ENCODE results near the gene WASF1. TPM values are rescaled to one million over a fixed set of nuclear protein-coding genes. Genes with fewer than 3 reads are reported as not detected.

The WASF1 gene
- polyA plus RNA-seq, 2 of the 4 experiments (the other 2 are of a cell fraction) = 12.8 to 21.0 TPM

- ChIA-PET POLR2A (no interaction called here), CTCF (no interaction called here)
- Histone ChIP-seq H3K9me3 (no peaks in the 10 kb centered on the region), H3K4me1 (no peaks in the 10 kb centered on the region), H3K4me3 (no peak overlapping the region), H3K27ac (no peak overlapping the region), H3K4me2 (no peak overlapping the region)
- DNase-seq (ENCODE audit: low read depth in 1 of 2, low spot score in 1 of 2) = no peak
- ATAC-seq = no peak
- no peak for FAIRE-seq
- TF ChIP-seq BCL3 (IDR thresholded peaks at IDR 0.05) = no peak
- no peak for TF ChIP-seq USF2 (IDR thresholded peaks at IDR 0.05)
- no peak for TF ChIP-seq HMGXB4 (CRISPR knock-in tag; IDR thresholded peaks at IDR 0.05; ENCODE audit: borderline replicate concordance)
- TF ChIP-seq ELK1 (IDR thresholded peaks at IDR 0.05; ENCODE audit: low read depth, low read length) = no peak
- TF ChIP-seq FOSB (CRISPR knock-in tag; IDR thresholded peaks at IDR 0.05) = no peak
- TF ChIP-seq FOSL2 (IDR thresholded peaks at IDR 0.05) = no peak
- TF ChIP-seq FOSL2 (CRISPR knock-in tag; IDR thresholded peaks at IDR 0.05) = no peak
- no peak for TF ChIP-seq RARB (CRISPR knock-in tag; IDR thresholded peaks at IDR 0.05)
- no peak for TF ChIP-seq EHMT2 (IDR thresholded peaks at IDR 0.05; ENCODE audit: low read depth)
- TF ChIP-seq TFCP2L1 (CRISPR knock-in tag; IDR thresholded peaks at IDR 0.05) = no peak
- TF ChIP-seq PBX3 (IDR thresholded peaks at IDR 0.05) = no peak
- TF ChIP-seq KDM1A (IDR thresholded peaks at IDR 0.05; ENCODE audit: low read depth) = no peak
- no peak for TF ChIP-seq HDAC2 (IDR thresholded peaks at IDR 0.05)
- TF ChIP-seq NPAS2 (CRISPR knock-in tag; IDR thresholded peaks at IDR 0.05; ENCODE audit: borderline replicate concordance) = no peak
- TF ChIP-seq RCOR1 (IDR thresholded peaks at IDR 0.05; ENCODE audit: low read depth, low read length) = no peak
- TF ChIP-seq RFX5 (IDR thresholded peaks at IDR 0.05) = no peak
- no peak for TF ChIP-seq MYC (IDR thresholded peaks at IDR 0.05; ENCODE audit: borderline replicate concordance, low read length)
- WGBS (ENCODE audit: missing lambda C conversion rate) = 79% methylated on average over 2 of the region's 2 CpGs
Measured at GRCh38 chr6:110085285-110085684, 94.2 kb downstream of the WASF1 start.

DNA sequence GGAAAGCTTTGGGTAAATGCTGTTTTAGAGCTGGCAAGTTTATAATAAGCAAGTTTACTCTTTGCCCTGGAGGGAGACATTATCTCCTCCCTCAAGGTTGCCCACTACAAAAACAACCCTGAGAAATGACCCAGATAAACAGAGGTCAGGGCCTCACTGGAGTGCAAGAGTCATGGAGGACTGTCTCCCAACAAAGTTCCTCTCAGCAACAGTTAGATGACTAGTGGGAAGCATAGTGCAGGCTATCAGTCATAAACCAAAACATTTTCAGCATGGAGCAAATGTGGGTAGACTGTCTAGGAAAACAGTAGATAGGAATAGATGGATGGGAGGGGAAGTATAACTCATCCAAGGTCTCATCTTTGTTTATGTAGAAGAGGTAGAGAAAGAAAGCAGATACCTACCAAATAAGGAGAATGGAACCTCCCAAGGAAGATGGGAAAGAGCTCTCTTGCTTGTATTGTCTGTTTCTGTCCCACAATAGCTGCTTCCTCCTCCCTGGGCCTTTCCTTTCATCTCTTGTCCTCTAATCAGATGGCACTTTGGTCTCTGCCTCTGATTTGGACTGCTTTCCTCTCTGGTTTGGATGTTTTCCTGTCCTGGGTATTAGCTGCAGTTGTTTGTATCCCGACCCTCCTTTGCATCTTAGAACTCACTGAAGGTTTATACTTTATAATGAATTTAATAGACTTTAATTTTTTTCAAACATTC is 95.4 kb downstream of the WASF1 start:
- CTCF ChIA-PET = interaction anchor here (1.1 to 1.5 kb wide), 2 partner anchors 31 to 45 kb away, joined by 3 read pairs; no protein-coding TSS in a partner anchor
- Histone ChIP-seq H3K9me3 (no peaks in the 10 kb centered on the region), H3K27ac (no peak overlapping the region), H3K4me2 (no peak overlapping the region), H3K4me1 (no peaks in the 10 kb centered on the region), H3K4me3 (no peak overlapping the region)
- WGBS (ENCODE audit: missing lambda C conversion rate) = 19% methylated on average over 1 of the region's 1 CpG
- FAIRE-seq (no peak), ATAC-seq (no peak), DNase-seq (ENCODE audit: low read depth in 1 of 2, low spot score in 1 of 2) (no peak)
- POLR2A ChIA-PET = no interaction called here
- no peak for TF ChIP-seq RCOR1 (IDR thresholded peaks at IDR 0.05; ENCODE audit: low read depth, low read length)
- no peak for TF ChIP-seq ZNF302 (CRISPR knock-in tag; IDR thresholded peaks at IDR 0.05)
- TF ChIP-seq HEYL (CRISPR knock-in tag; IDR thresholded peaks at IDR 0.05) = no peak
- TF ChIP-seq, protein P1, sequence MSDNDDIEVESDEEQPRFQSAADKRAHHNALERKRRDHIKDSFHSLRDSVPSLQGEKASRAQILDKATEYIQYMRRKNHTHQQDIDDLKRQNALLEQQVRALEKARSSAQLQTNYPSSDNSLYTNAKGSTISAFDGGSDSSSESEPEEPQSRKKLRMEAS (IDR thresholded peaks at IDR 0.05) = no peak
- TF ChIP-seq RFX5 (IDR thresholded peaks at IDR 0.05) = no peak
- TF ChIP-seq CTCF (IDR thresholded peaks at IDR 0.05) = no peak
- no peak for TF ChIP-seq NPAS2 (CRISPR knock-in tag; IDR thresholded peaks at IDR 0.05; ENCODE audit: borderline replicate concordance)
- no peak for TF ChIP-seq KDM1A (IDR thresholded peaks at IDR 0.05; ENCODE audit: low read depth)
- TF ChIP-seq PBX3 (IDR thresholded peaks at IDR 0.05) = no peak
- no peak for TF ChIP-seq FOSL2 (IDR thresholded peaks at IDR 0.05)
- no peak for TF ChIP-seq FOSL2 (CRISPR knock-in tag; IDR thresholded peaks at IDR 0.05)
- no peak for TF ChIP-seq POLR2AphosphoS2 (conservative IDR thresholded peaks at IDR 0.05; ENCODE audit: low read length)
- TF ChIP-seq BHLHE40 (IDR thresholded peaks at IDR 0.05; ENCODE audit: low read depth, low read length) = no peak
- TF ChIP-seq JUNB (IDR thresholded peaks at IDR 0.05) = no peak
- TF ChIP-seq GATA3 (IDR thresholded peaks at IDR 0.05; ENCODE audit: borderline replicate concordance) = no peak
- no peak for TF ChIP-seq HDAC2 (IDR thresholded peaks at IDR 0.05)
- TF ChIP-seq TFCP2L1 (CRISPR knock-in tag; IDR thresholded peaks at IDR 0.05) = no peak
- TF ChIP-seq MAFK (IDR thresholded peaks at IDR 0.05; ENCODE audit: partially characterized antibody) = no peak
- TF ChIP-seq EHMT2 (IDR thresholded peaks at IDR 0.05; ENCODE audit: low read depth) = no peak
- TF ChIP-seq JUN (IDR thresholded peaks at IDR 0.05) = no peak

Data from A549 (cell line).